GM21737 (cell line): ENCODE data around the gene TH.
"Not testable (repeated sequence)": the region's sequence is repeated elsewhere in the genome, so short reads cannot be mapped to it uniquely, and the experiment has no call there.

Experiments used
- ATAC-seq: cut with Tn5 transposase; IDR thresholded peaks from one replicate; pipeline ENCODE4 v1.9.1; 2021; ENCODE audit warnings: mild to moderate bottlenecking, moderate library complexity; ENCODE audit not compliant: unreplicated experiment

The TH gene

DNA sequence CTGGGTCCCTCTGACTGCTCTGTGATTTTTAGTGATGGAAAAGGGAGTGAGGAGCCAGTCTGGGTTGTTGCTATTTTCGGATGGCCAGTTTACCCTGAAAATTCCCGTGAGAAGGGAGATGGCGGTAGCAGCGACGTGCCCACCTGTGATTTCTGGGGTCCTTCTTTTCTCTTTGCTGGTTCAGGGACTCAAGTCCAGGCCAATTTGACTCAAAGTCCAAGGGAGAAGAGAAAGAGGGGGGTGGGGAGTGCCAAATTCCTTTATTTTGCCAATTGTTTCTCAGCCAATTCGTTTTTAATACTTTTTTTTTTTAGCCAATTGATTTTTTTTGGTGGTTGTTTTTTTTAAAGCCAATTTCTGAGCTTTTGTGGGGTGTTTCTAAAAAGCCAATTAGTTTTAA is 39.4 kb downstream of the TH start:
- ATAC-seq, result no peak

DNA sequence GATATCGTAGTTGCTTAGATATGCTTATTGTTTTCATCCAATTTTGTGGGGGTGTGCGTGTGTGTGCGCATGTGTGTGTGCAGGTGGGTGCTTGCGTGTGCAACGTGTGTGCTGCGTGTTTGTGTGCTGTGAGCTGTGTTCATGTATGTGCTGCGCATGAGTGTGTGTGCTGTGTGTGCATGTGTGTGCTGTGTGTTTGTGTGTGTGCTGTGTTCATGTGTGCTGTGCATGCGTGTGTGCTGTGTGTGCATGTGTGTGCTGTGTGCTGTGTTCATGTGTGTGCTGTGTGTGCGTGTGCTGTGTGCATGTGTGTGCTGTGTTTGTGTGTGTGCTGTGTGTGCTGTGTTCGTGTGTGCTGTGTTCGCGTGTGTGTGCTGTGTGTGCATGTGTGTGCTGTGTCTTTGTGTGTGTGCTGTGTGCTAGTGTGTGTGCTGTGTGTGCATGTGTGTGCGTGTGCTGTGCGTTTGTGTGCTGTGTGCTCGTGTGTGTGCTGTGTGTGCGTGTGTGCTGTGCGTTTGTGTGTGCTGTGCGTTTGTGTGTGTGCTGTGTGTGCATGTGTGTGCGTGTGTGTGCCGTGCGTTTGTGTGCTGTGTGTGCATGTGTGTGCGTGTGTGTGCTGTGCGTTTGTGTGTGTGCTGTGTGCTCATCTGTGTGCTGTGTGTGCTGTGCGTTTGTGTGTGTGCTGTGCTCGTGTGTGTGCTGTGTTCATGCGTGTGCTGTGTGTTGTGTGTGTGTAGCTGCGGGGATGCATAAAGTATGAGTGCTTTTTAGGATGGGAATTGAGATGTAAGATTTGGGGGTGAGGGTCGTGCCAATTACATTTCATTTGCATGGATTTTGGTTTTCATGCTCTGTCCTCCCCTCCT is 40.0 kb downstream of the TH start:
- no peak for ATAC-seq

DNA sequence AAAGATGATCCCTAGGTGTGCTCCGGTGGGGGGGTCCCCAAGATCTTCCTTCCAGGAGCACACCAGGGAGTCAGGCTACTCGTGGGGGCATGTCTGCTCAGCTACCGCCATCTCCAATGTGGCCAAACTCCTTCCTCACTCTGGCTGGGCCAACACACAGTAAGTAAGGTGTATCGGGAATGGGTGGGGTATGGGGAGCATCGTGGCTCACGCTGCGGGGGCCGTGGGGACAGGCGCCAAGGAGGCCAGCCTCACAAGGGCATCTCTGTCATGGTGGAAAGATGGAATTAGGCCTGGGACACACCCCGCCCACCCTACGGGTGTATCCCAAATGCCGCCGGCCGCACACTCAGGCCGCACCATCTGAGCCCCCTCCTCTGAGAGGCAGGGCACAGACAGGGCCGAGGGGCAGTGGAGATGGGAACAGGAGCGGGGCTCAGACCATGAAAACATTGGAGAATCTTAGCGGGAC is 40.7 kb downstream of the TH start:
- no peak for ATAC-seq

DNA sequence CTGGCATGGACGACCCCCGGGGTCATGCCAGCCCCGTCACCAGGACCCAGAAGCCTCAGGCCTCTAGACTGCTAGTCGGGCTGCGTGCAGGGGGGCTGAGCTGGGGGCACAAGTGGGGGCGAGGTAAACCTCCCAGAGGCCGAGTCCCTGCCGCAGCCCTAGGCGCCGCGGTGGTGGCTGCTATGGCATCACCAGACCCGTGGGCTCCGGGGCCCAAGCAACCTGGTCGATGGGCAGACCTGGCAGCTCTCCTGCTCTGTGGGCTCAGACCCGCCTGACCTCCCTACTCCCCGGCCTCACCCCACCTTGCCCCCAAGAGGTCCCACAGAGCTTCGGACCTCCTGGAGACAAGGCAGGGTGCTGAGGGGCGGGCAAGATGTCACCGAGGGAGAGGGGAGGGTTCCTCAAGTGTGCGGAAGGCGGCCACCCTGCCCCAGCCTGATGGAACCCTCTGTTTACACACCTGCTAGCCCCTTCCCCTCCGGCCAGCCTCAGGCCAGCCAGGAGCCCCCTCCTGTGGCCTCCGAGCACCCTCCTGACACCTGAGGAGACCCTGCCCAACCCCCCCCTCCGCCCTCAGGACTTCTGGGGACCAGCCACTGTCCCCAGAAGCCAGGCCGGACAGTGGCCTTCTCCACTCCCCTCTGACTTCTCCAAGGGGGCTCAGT is 41.8 kb downstream of the TH start:
- ATAC-seq, result no peak

DNA sequence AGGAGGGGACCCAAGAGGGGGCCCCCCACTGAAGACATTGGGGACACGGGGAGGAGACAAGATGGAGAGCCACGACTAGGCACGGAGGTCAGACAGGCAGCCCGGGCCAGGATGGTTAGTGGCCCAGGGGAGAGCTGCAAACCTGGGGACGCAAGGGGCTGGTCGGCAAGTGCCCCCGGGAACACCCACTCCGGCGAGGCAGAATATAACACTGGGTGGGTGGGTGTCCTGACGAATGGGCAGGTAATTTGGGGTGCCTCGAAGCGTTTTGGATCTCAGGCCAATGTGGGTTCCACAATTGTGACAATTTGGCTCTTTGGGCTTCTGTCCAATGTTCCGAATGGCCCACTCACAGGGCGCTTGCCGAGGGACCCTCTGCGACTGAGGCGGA is 42.3 kb downstream of the TH start:
- ATAC-seq, result no peak

DNA sequence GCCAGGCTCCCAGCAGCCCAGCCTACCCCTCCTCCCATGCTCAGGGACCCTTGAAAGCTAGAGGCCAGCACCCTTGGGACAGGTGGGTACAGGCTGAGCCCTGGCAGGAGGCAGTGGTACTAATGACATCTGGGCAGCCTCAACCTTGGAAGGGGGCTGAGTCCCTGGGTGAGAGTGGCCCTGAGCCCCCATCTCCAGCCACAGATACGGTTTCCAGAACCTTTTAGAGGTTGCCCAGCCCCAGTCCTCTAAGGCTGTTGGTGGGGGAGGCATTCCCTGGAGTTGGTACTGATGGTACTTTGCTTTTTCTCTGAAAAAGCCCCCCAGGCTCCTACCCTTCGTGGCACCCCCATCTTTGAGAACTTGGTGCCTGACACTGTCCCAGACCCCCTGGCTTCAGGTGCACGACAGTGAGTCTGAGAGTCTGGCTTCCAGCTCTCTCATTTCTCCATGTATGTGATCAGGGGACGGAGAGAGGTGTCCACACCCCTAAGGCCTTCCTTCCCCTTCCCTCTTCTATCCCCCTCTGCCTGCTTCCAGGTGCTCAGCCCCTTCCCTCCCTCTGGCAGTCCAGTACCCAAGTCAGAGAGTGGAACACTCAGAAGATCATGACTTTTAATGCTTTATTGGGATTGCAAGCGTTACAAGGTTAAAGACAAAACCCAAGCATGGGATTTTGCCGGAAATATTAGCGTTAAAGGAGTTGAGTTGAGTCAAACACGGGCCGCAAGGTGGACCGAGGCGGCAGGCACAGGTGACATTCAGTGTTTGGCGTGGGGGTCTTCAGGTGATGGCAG is 42.9 kb downstream of the TH start:
- ATAC-seq, result no peak

DNA sequence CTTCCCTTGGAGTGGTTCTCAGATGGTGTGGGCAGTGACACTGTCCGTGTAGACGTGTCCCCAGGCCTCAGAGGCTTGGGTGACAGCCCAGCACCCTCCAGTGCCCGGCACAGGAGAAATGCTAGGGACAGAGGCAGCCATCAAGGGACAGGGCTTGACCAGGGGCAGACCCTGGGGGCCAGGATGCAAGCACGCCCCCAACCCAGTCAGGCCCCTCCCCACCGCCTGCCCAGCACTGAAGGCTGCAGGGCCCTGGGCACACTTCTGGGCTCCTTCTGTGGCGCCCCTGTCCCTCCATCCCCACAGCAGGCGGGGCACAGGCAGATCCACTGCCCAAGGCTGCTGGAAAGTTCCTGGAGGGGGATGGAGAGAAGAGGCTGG is 43.5 kb downstream of the TH start:
- no peak for ATAC-seq

DNA sequence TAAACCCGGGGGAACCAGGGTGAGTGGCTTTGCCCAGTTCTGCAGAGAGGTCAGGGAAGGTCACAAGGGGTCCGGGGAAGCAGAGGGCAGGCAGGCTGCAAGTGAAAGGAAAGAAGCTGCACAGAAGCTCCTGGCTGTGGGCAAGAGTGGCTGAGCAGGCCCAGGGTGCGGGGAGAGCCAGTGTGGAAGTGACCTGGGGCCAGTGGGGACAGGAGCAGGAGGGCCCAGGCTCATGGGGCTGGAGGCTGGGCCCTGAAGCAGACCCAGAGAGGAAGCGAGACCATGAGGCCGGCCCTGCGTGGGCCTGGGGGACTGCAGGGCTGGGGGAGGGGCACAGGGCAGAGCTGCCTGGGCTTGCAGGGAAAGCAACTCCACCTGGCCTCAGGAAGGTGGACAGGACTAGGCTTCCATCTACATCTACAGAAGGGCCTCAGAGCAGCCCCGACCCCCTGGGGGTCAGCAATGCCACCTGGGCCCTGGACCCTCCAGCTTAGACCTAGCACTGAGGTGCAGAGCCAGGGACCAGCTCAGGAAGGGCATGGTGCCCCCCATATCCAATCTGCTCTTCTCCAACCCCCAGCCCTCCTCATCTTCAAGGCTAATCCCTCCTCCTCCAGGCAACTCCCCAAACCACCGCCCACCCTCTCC is 44.0 kb downstream of the TH start:
- no peak for ATAC-seq

DNA sequence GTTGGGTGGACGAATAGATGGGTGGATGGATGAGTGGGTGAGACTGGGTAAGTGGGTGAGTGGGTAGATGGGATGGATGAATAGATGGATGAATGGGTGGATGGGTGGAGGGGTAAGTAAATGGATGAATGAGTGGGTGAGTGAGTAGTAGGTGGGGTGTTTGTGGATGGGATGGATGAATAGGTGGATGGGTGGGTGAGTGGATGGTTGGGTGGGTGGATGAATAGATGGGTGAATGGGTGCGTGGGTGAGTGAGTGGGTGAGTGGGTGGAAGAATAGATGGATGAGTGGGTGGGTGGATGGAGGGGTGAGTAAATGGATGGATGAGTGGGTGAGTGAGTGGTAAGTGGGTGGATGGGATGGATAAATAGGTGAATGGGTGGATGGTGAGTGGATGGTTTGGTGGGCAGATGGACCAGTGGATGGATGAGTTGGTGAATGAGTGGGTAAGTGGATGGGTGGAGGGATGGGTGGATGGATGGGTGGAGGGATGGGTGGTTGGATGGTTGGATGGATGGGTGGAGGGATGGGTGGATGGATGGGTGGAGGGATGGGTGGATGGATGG is 45.0 kb downstream of the TH start:
- no peak for ATAC-seq

DNA sequence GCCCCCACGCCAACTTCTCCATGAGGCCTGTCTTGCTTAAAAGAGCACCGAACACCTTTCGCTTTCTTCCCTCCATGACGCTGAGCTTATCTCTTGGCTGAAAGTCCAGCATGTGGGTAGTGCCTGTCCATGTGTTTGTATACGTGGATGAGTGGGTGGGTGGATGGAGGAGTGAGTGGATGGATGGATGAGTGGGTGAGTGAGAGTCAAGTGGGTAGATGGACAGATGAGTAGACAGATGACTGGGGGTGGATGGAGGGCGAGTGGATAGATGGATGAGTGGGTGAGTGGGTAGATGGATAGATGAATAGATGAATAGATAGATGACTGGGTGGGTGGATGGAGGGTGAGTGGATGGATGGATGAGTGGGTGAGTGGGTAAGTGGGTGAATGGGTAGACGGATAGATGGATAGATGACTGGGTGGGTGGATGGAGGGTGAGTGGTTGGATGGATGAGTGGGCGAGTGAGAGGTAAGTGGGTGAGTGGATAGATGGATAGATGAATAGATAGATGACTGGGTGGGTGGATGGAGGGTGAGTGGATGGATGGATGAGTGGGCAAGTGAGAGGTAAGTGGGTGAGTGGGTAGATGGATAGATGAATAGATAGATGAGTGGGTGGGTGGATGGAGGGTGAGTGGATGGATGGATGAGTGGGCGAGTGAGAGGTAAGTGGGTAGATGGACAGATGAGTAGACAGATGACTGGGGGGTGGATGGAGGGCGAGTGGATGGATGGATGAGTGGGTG is 46.7 kb downstream of the TH start:
- not testable (repeated sequence) for ATAC-seq

DNA sequence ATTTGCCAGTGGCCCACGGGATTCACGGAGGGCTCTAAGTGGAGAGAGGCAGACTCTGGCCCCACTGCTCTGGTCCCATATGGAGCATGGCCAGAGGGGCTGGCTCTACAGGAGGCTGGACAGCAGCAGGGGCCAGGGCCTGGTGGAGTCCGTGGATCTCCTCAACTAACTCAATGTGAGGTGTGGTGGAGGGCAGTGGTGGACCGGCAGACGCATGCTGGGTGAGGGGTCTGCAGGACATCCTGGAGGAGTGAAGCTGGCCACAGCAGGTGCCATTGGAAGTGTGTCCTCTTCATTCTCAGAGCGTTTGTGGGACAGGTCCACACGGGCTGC is 48.0 kb downstream of the TH start:
- ATAC-seq, result no peak

DNA sequence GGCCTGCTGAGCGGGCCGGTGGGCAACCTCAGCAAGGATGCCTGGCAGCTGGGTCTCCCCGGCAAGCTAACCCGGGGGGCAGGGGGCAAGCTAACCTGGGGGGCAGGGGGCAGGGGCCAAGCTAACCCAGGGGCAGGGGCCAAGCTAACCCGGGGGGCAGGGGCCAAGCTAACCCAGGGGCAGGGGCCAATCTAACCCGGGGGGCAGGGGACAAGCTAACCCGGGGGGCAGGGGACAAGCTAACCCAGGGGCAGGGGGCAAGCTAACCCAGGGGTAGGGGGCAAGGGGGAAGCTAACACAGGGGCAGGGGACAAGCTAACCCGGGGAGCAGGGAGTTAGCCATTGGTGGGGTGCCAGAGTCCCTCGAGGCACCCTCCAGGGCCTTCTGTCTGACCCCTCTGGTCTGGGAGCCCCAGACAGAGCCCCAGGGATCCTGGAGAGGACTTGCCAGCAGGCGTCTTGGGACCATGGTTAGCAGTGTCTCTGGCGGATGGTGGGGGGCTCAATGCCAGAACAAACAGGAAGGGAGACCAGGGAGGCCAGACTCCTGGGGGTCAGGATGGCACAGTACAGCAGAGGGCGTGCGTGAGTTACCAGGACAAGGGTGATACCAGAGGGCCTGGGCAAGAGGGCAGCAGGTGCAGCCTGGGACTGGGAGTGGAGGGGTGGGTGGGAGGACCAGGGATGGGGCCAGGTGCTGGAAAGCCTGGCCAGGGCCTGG is 48.5 kb downstream of the TH start:
- ATAC-seq, result no peak

DNA sequence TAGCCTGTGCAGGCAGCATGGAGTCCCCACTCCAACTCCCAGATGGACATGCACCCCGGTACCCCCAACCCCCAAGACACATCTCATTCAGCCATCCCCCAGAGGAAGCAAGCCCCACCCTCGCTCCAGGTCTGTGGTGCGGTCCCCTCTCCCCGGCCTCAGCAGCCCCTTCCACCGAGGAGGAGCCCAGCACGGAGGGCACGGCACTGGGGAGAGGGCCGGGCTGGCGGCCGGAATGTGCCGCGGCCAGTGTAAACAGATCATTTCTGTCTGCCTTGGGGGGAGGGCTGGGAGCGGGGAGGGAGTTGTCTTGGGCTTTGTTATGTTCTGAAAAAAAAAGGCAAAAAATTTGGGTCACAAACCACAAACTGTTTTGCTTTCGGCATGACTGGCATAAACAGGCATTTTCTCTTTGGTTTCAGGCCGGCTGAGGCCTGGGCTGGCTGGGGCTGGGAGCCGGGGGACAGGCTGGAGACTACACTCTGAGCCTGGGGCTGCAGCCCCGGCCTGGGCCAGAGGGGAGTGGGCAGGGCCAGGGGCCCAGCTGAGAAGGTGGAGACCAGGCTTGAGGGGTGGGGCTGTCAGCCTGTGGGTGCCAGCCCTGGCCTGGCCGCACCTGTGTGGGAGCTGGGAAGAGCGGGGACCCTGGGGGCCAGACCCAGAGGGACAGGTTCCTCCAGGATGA is 49.3 kb downstream of the TH start:
- ATAC-seq, result no peak

DNA sequence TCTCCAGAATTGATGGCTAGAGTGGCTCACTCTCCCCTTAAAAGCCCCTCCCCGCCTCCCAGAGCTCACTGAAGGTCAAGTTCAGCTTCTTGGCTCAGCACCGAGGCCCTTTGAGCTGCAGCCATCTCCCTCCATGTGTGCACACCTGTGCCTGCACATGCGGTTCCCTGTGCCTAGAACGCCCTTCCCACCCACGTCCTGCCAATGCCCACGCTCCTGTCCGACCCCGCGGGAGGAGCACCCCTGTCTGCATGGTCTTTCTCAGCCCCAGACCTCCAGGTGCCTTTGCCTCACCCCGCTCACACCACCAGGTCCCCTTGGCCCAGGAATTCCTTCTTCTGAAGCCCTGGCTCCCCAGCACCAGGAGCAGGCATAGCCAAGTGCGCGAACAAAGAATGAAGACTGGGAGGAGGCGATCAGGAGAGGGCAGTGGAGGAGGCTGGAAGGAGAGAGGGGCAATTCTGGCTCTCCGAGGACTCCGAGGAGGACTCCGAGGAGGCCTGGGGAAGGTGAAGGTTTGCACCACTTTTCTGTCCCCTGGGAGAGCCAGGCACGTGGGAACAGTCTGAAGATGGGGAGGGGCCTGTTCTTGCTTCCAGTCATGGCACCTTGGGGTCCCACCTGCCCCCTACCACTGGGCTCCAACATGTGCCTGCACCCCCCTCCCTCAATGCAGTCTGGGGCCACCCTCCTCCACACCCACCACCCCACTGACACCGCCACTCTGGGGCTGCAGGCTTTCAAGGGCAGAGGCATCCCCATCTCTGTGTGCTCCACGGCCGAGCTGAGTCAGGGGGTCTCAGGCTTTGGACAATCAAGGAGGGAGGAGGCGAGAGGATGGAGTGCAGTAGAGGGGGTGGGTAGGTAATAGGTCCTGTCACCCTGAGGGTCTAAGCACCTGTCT is 50.1 kb downstream of the TH start:
- no peak for ATAC-seq

DNA sequence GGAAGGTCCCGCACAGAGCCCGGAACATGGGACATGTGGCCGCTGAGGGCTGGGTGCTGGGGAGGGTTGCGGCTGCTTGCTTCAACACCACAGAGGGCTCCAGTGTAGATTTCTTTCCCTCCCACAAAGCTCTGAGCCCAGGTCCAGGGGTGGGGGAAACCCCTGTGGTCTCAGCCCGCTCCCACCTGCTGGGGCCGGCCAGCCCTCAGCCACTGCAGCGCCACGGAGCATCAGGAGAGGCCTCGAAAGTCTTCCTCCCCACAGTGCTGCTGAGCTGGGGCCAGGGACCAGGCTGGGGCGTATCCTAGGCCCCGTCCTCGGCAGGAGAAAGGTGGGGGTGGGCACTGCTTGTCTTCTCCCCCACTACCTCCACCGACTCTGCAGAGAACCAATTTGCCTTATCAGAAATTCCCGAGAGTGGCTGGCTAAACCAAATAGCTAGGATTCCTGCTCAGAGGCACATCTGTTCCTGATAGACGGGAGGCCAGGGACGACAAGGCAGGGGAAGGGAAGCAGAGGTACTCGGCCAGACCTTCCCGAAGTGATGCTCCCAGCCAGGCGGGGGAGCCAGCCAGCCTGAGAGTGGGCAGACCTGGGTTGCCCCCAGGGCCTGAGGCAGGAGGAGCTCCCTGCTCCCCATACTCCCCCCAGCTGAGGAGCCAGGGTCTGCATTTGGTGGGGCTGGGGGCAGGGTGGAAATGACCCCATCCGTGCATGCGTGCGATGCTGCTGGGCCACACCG is 51.1 kb downstream of the TH start:
- no peak for ATAC-seq

DNA sequence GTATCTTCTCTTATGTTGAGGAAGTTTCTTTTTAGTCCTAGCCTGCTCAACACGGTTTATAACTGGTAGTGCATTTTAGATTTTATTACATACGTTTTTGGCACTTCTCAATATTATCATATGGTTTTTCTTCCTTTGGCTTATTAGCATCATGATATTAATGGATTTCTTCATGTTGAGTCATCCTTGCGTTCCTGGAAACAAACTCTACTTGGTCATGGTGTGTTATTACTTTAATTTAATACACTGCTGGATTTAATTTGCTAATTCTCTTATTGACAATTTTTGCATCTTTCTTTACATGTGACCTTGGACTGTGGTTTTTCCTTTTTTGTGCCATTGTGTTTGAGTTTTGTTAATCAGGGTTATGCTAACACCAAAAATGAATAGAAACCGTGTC is 52.9 kb downstream of the TH start:
- ATAC-seq, result no peak

DNA sequence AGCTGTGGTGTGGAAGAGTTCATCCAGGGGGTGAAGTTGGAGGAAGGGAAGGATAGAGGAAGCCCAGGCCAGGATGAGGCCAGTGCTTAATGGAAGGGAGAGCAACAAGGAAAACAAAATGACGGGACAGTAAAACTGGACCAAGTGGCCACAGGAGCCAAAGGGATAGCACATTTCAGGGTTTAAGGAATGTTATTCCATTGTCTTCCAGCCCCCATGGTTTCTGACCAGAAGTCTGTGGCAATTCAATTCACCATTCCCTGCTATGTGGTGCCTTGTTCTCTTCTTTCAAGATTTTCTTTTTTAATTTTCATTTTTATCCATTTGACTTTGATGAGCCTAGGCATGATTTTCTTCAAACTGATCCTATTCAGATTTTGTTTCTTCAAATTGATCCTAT is 54.9 kb downstream of the TH start:
- no peak for ATAC-seq
